Keratinocyte (primary cell): ENCODE data around the gene SLC6A3.

Source experiments
- CTCF ChIP-seq, 3 experiments: IDR thresholded peaks in 1 of 3; conservative IDR thresholded peaks in 1 of 3; optimal IDR thresholded peaks in 1 of 3; 2 replicates in 2 of 3; 3 replicates in 1 of 3; pipeline versions ENCODE3 to v1.5.1; 2011; ENCODE audit warnings: low read length in 3 of 3, mild to moderate bottlenecking in 3 of 3, moderate library complexity in 2 of 3, control low read depth in 1 of 3, inconsistent platforms in 1 of 3; ENCODE audit not compliant: insufficient read depth in 2 of 3; ENCODE audit errors: extremely low read depth in 1 of 3
- EZH2 ChIP-seq: IDR thresholded peaks from one replicate; pipeline ENCODE4 v1.6.1; 2012; ENCODE audit warnings: inconsistent platforms, mild to moderate bottlenecking, low read length, moderate library complexity

- TF ChIP-seq CTCF (optimal IDR thresholded peaks at IDR 0.05 in 1 of 3, IDR thresholded peaks at IDR 0.05 in 1 of 3, conservative IDR thresholded peaks at IDR 0.05 in 1 of 3; ENCODE audit: extremely low read depth in 1 of 3, insufficient read depth in 2 of 3, low read length in 3 of 3) (no peak), EZH2 (no peak)
These were observed 32.0 kb downstream of the SLC6A3 start for GRCh38 chr5:1413211-1413610.
